HepG2 (cell line): ENCODE measurements around the gene POU5F1. TPM values are rescaled to one million over a fixed set of nuclear protein-coding genes. Genes with fewer than 3 reads are reported as not detected.

Experiments
- CCAR2 ChIP-seq: fragments of 200-400 bp; formaldehyde crosslinking; optimal IDR thresholded peaks from 2 replicates; pipeline ENCODE3; 2018; ENCODE audit warnings: low read depth, mild to moderate bottlenecking, low read length, moderate library complexity
- DDIT3 ChIP-seq: sonication (generic); formaldehyde crosslinking; IDR thresholded peaks from 2 replicates; pipeline ENCODE4 v1.4.0; 2020; ENCODE audit warnings: mild to moderate bottlenecking, missing genetic modification reagents
- E2F5 ChIP-seq: sonication (generic); formaldehyde crosslinking; conservative IDR thresholded peaks from 2 replicates; pipeline ENCODE4 v1.4.0; 2020; ENCODE audit warnings: missing genetic modification reagents
- GZF1 ChIP-seq: sonication (generic); formaldehyde crosslinking; IDR thresholded peaks from 2 replicates; pipeline ENCODE4 v1.5.1; 2020; ENCODE audit warnings: mild to moderate bottlenecking, missing genetic modification reagents
- MAFG ChIP-seq: sonication (generic); formaldehyde crosslinking; IDR thresholded peaks from 2 replicates; pipeline ENCODE4 v1.5.1; 2020; ENCODE audit warnings: mild to moderate bottlenecking, missing genetic modification reagents
- RARA ChIP-seq: IDR thresholded peaks from 2 replicates; pipeline ENCODE4 v1.6.1; 2016; ENCODE audit warnings: missing genetic modification reagents, missing compliant biosample characterization
- REXO4 ChIP-seq: sonication (generic); formaldehyde crosslinking; IDR thresholded peaks from 2 replicates; pipeline ENCODE4 v1.8.0; 2022; ENCODE audit warnings: missing genetic modification reagents, mild to moderate bottlenecking, borderline replicate concordance
- SP4 ChIP-seq: sonication (generic); formaldehyde crosslinking; IDR thresholded peaks from 2 replicates; pipeline ENCODE4 v1.8.1; 2023; ENCODE audit warnings: mild to moderate bottlenecking, missing genetic modification reagents
- polyA plus RNA-seq, 8 experiments: library from polyadenylated mRNA; depleted of rRNA in 3 of 8; stranded (reverse) in 7 of 8; unstranded in 1 of 8; fragments of >200 nt; fragmentation: Illumina TruSeq in 4 of 8; extraction: Trizol in 4 of 8; gene quantifications; 2 replicates each; pipeline versions ENCODE4 v1.2.1 to v1.2.3, GENCODE V29; 2011 to 2016; ENCODE audit warnings: low read depth in 4 of 8, missing spikeins in 1 of 8, mixed read lengths in 1 of 8; ENCODE audit not compliant: insufficient read depth in 1 of 8
- total RNA-seq, 5 experiments: library from RNA; depleted of rRNA; stranded (reverse); fragments of >200 nt; fragmentation: Illumina TruSeq; extraction: Trizol; gene quantifications; 2 replicates each; pipeline ENCODE4 v1.2.3, GENCODE V29; 2016; ENCODE audit warnings: low read depth in 1 of 5
- TF ChIP-seq, protein P1 (sequence below): sonication (generic); formaldehyde crosslinking; IDR thresholded peaks from 2 replicates; pipeline ENCODE4 v1.9.0; 2022; ENCODE audit warnings: missing genetic modification reagents, mild to moderate bottlenecking, borderline replicate concordance
- TF ChIP-seq, protein P2 (sequence below): sonication (generic); formaldehyde crosslinking; IDR thresholded peaks from 2 replicates; pipeline ENCODE4 v1.5.0; 2020; ENCODE audit warnings: mild to moderate bottlenecking, missing genetic modification reagents, borderline replicate concordance
- TF ChIP-seq, protein P3 (sequence below): sonication (generic); formaldehyde crosslinking; IDR thresholded peaks from 2 replicates; pipeline ENCODE4 v1.8.0; 2022; ENCODE audit warnings: mild to moderate bottlenecking, missing genetic modification reagents, moderate library complexity
- TF ChIP-seq, protein P4 (sequence below): sonication (generic); formaldehyde crosslinking; IDR thresholded peaks from 2 replicates; pipeline ENCODE4 v1.5.1; 2020; ENCODE audit warnings: mild to moderate bottlenecking, missing genetic modification reagents, borderline replicate concordance
- TF ChIP-seq, protein P5 (sequence below): sonication (generic); formaldehyde crosslinking; IDR thresholded peaks from 2 replicates; pipeline ENCODE4 v1.5.0; 2020; ENCODE audit warnings: missing genetic modification reagents

Gene POU5F1
- total and polyA plus RNA-seq, 2 of the 13 experiments (the other 11 are each of a cell fraction or from before 2014, with no cell fraction given): 2.5 to 7.2 TPM

- TF ChIP-seq CCAR2: no peak
- TF ChIP-seq, protein P1, sequence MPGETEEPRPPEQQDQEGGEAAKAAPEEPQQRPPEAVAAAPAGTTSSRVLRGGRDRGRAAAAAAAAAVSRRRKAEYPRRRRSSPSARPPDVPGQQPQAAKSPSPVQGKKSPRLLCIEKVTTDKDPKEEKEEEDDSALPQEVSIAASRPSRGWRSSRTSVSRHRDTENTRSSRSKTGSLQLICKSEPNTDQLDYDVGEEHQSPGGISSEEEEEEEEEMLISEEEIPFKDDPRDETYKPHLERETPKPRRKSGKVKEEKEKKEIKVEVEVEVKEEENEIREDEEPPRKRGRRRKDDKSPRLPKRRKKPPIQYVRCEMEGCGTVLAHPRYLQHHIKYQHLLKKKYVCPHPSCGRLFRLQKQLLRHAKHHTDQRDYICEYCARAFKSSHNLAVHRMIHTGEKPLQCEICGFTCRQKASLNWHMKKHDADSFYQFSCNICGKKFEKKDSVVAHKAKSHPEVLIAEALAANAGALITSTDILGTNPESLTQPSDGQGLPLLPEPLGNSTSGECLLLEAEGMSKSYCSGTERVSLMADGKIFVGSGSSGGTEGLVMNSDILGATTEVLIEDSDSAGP (CRISPR knock-in tag): peak; percentile 40; the same call in 1 of the 2 replicates
- TF ChIP-seq DDIT3 (CRISPR knock-in tag): no peak
- TF ChIP-seq REXO4 (CRISPR knock-in tag): no peak
- TF ChIP-seq, protein P2, sequence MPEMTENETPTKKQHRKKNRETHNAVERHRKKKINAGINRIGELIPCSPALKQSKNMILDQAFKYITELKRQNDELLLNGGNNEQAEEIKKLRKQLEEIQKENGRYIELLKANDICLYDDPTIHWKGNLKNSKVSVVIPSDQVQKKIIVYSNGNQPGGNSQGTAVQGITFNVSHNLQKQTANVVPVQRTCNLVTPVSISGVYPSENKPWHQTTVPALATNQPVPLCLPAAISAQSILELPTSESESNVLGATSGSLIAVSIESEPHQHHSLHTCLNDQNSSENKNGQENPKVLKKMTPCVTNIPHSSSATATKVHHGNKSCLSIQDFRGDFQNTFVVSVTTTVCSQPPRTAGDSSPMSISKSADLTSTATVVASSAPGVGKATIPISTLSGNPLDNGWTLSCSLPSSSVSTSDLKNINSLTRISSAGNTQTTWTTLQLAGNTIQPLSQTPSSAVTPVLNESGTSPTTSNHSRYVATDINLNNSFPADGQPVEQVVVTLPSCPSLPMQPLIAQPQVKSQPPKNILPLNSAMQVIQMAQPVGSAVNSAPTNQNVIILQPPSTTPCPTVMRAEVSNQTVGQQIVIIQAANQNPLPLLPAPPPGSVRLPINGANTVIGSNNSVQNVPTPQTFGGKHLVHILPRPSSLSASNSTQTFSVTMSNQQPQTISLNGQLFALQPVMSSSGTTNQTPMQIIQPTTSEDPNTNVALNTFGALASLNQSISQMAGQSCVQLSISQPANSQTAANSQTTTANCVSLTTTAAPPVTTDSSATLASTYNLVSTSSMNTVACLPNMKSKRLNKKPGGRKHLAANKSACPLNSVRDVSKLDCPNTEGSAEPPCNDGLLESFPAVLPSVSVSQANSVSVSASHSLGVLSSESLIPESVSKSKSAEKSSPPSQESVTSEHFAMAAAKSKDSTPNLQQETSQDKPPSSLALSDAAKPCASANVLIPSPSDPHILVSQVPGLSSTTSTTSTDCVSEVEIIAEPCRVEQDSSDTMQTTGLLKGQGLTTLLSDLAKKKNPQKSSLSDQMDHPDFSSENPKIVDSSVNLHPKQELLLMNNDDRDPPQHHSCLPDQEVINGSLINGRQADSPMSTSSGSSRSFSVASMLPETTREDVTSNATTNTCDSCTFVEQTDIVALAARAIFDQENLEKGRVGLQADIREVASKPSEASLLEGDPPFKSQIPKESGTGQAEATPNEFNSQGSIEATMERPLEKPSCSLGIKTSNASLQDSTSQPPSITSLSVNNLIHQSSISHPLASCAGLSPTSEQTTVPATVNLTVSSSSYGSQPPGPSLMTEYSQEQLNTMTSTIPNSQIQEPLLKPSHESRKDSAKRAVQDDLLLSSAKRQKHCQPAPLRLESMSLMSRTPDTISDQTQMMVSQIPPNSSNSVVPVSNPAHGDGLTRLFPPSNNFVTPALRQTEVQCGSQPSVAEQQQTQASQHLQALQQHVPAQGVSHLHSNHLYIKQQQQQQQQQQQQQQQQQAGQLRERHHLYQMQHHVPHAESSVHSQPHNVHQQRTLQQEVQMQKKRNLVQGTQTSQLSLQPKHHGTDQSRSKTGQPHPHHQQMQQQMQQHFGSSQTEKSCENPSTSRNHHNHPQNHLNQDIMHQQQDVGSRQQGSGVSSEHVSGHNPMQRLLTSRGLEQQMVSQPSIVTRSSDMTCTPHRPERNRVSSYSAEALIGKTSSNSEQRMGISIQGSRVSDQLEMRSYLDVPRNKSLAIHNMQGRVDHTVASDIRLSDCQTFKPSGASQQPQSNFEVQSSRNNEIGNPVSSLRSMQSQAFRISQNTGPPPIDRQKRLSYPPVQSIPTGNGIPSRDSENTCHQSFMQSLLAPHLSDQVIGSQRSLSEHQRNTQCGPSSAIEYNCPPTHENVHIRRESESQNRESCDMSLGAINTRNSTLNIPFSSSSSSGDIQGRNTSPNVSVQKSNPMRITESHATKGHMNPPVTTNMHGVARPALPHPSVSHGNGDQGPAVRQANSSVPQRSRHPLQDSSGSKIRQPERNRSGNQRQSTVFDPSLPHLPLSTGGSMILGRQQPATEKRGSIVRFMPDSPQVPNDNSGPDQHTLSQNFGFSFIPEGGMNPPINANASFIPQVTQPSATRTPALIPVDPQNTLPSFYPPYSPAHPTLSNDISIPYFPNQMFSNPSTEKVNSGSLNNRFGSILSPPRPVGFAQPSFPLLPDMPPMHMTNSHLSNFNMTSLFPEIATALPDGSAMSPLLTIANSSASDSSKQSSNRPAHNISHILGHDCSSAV (CRISPR knock-in tag): no peak
- TF ChIP-seq E2F5 (CRISPR knock-in tag): peak; percentile 58; the same call in 1 of the 2 replicates
- no peak for TF ChIP-seq MAFG (CRISPR knock-in tag)
- TF ChIP-seq SP4 (CRISPR knock-in tag): peak; percentile 67
- TF ChIP-seq, protein P3, sequence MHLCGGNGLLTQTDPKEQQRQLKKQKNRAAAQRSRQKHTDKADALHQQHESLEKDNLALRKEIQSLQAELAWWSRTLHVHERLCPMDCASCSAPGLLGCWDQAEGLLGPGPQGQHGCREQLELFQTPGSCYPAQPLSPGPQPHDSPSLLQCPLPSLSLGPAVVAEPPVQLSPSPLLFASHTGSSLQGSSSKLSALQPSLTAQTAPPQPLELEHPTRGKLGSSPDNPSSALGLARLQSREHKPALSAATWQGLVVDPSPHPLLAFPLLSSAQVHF (CRISPR knock-in tag): 0 out of 2 replicates have a peak, but pooled peaks have one; percentile 41
- TF ChIP-seq, protein P4, sequence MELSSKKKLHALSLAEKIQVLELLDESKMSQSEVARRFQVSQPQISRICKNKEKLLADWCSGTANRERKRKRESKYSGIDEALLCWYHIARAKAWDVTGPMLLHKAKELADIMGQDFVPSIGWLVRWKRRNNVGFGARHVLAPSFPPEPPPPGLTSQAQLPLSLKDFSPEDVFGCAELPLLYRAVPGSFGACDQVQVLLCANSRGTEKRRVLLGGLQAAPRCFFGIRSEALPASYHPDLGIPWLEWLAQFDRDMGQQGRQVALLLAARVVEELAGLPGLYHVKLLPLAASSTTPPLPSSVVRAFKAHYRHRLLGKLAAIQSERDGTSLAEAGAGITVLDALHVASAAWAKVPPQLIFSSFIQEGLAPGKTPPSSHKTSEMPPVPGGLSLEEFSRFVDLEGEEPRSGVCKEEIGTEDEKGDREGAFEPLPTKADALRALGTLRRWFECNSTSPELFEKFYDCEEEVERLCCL (CRISPR knock-in tag): 0 out of 2 replicates have a peak, but pooled peaks have one; percentile 17
- TF ChIP-seq GZF1 (CRISPR knock-in tag): 0 out of 2 replicates have a peak, but pooled peaks have one; percentile 61
- TF ChIP-seq, protein P5, sequence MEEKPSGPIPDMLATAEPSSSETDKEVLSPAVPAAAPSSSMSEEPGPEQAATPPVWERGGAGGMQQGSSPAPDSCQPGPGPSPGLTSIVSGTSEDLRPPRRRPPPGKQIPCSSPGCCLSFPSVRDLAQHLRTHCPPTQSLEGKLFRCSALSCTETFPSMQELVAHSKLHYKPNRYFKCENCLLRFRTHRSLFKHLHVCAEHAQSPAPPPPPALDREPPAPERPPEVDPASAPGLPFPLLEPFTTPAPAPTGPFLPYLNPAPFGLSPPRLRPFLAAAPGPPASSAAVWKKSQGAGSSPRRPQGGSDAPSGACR: no peak
- TF ChIP-seq RARA (CRISPR knock-in tag): peak; percentile 83
These were observed 27.2 kb upstream of the POU5F1 start (continued) for GRCh38 chr6:31197559-31198305.
